Endodermal cell (in vitro differentiated cells): ENCODE measurements around the gene C6. TPM values are rescaled to one million over a fixed set of nuclear protein-coding genes. Genes with fewer than 3 reads are reported as not detected.
"Not testable (repeated sequence)": the region's sequence is repeated elsewhere in the genome, so short reads cannot be mapped to it uniquely, and the experiment has no call there.

Experiments used
- DNase-seq: peaks from one replicate; pipeline ENCODE4 v3.0.0-alpha.2; 2017
- H3K27ac ChIP-seq: 2 replicates; pipeline ENCODE4 v1.5.1; 2013; ENCODE audit warnings: mild to moderate bottlenecking, low read depth, low read length, moderate library complexity
- H3K27me3 ChIP-seq: 2 replicates; pipeline ENCODE4 v1.6.1; 2013; ENCODE audit warnings: mild to moderate bottlenecking, low read length, moderate library complexity; ENCODE audit not compliant: insufficient read depth, control insufficient read depth, poor library complexity, severe bottlenecking
- H3K36me3 ChIP-seq: 2 replicates; pipeline ENCODE4 v1.7.0; 2013; ENCODE audit warnings: mild to moderate bottlenecking, low read length, moderate library complexity; ENCODE audit not compliant: control insufficient read depth, insufficient read depth
- H3K4me1 ChIP-seq: one replicate; pipeline ENCODE4 v1.7.0; 2013; ENCODE audit warnings: low read length; ENCODE audit not compliant: control insufficient read depth, insufficient read depth
- H3K4me3 ChIP-seq: 2 replicates; pipeline ENCODE4 v1.5.1; 2013; ENCODE audit warnings: mild to moderate bottlenecking, low read length, moderate library complexity
- H3K9ac ChIP-seq: 2 replicates; pipeline ENCODE4 v1.6.1; 2013; ENCODE audit warnings: mild to moderate bottlenecking, low read length, moderate library complexity; ENCODE audit not compliant: poor library complexity, severe bottlenecking; ENCODE audit errors: extremely low read depth
- H3K9me3 ChIP-seq: 2 replicates; pipeline ENCODE4 v1.6.1; 2013; ENCODE audit warnings: mild to moderate bottlenecking, low read length, moderate library complexity; ENCODE audit not compliant: control insufficient read depth
- H3K27ac Mint-ChIP-seq: 2 replicates; pipeline ENCODE4 v1.8.0; 2020; ENCODE audit warnings: mixed read lengths
- H3K27me3 Mint-ChIP-seq: 2 replicates; pipeline ENCODE4 v1.8.0; 2021; ENCODE audit warnings: mild to moderate bottlenecking, mixed read lengths; ENCODE audit not compliant: insufficient read depth
- H3K36me3 Mint-ChIP-seq: 2 replicates; pipeline ENCODE4 v1.8.0; 2020; ENCODE audit warnings: low read depth, mixed read lengths
- H3K4me1 Mint-ChIP-seq: 2 replicates; pipeline ENCODE4 v1.8.0; 2020; ENCODE audit warnings: mixed read lengths
- H3K4me3 Mint-ChIP-seq: 2 replicates; pipeline ENCODE4 v1.8.0; 2020; ENCODE audit warnings: mild to moderate bottlenecking, moderate library complexity, mixed read lengths
- H3K9me3 Mint-ChIP-seq: 2 replicates; pipeline ENCODE4 v1.8.0; 2020; ENCODE audit warnings: mild to moderate bottlenecking, mixed read lengths
- WGBS, 2 experiments: methylation state at CpG; one replicate each; pipeline versions ENCODE4 v1.1.5 to v1.1.7; 2013; ENCODE audit warnings: missing lambda C conversion rate in 2 of 2, mixed read lengths in 1 of 2; ENCODE audit not compliant: insufficient coverage in 1 of 2, insufficient read length in 1 of 2; 5-methylcytosine and 5-hydroxymethylcytosine counted together
- total RNA-seq, 2 donors: library from RNA; stranded (reverse); fragmentation: NEBNext Ultra II Directional in 1 of 2; extraction: Animal tissue kit (Norgen Biotek cat#: 25700) in 1 of 2; gene quantifications; 2 replicates in 1 of 2; 3 replicates in 1 of 2; pipeline ENCODE4 v1.2.1, GENCODE V29; 2021
- TF ChIP-seq, protein P1 (sequence below): fragments of 200-600 bp; sonication (generic); conservative IDR thresholded peaks from 2 replicates; pipeline ENCODE4 v1.5.0; 2021; ENCODE audit warnings: antibody characterized with exemption, mild to moderate bottlenecking

C6 gene
- total RNA-seq, 2 donors from 2014 or later, result 0.38 TPM; not detected in 1

DNA sequence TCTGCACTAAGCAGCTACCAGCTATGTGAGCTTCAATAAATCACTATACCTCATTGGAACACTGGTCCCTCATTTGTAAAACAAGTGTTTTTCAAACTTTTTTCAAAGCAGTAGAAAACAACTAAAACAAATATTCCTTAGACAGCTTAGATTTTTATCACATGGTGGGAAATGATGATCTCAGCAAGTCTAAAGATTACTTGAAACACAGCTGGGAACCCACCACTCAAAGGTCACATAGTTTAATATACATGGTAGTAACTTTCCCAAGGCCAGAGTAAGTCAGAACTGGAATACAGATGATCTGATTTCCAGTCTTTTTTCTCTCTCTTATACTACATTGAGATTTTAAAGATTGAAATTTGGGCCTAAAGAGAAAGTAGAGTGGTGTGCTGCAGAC lies 850 bp upstream of the C6 start:
- no peak for DNase-seq

DNA sequence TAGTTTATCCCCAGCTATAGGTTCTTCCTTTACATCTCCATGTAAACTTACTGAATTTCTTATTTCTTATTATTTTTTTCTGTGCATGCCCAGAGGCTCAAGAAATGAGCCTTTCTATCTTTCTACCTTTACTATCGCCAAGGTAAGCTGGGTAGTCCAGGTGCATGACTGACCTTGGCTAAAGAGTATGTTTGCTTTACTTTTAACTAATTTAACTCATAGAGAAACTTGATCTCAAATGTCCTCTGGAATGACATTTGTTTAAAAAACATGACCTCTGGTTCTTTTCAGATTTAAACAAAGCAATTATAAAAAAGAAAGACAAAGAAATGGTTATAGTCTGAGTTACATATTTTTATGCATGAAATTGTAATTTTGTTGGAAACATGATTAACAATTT lies 397 bp downstream of the C6 start:
- no peak overlapping the region for H3K4me3 ChIP-seq
- 92% methylated on average over 1 of the region's 1 CpG; no CpG with 5 or more reads in 1 of the 2 experiments for WGBS, 2 experiments
- no peaks in the 10 kb centered on the region for H3K36me3 Mint-ChIP-seq
- no peaks in the 10 kb centered on the region for H3K9me3 ChIP-seq
- peaks cover 5% of the 10 kb centered on the region for H3K9me3 Mint-ChIP-seq
- no peaks in the 10 kb centered on the region for H3K27me3 Mint-ChIP-seq
- no peak overlapping the region for H3K9ac ChIP-seq
- TF ChIP-seq, protein P1, sequence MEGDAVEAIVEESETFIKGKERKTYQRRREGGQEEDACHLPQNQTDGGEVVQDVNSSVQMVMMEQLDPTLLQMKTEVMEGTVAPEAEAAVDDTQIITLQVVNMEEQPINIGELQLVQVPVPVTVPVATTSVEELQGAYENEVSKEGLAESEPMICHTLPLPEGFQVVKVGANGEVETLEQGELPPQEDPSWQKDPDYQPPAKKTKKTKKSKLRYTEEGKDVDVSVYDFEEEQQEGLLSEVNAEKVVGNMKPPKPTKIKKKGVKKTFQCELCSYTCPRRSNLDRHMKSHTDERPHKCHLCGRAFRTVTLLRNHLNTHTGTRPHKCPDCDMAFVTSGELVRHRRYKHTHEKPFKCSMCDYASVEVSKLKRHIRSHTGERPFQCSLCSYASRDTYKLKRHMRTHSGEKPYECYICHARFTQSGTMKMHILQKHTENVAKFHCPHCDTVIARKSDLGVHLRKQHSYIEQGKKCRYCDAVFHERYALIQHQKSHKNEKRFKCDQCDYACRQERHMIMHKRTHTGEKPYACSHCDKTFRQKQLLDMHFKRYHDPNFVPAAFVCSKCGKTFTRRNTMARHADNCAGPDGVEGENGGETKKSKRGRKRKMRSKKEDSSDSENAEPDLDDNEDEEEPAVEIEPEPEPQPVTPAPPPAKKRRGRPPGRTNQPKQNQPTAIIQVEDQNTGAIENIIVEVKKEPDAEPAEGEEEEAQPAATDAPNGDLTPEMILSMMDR, result no peak
- no peak overlapping the region for H3K4me3 Mint-ChIP-seq
- H3K4me1 Mint-ChIP-seq, result no peaks in the 10 kb centered on the region
- no peak overlapping the region for H3K27ac ChIP-seq
- no peak for DNase-seq
- no peak overlapping the region for H3K27ac Mint-ChIP-seq
- no peaks in the 10 kb centered on the region for H3K4me1 ChIP-seq
- H3K36me3 ChIP-seq, result no peaks in the 10 kb centered on the region
- no peaks in the 10 kb centered on the region for H3K27me3 ChIP-seq

More for the DNA sequence above, 850 bp upstream of the C6 start:
- no peaks in the 10 kb centered on the region for H3K4me1 ChIP-seq
- Mint-ChIP-seq H3K9me3 (peaks cover 2% of the 10 kb centered on the region), H3K27me3 (no peaks in the 10 kb centered on the region), H3K4me1 (no peaks in the 10 kb centered on the region), H3K4me3 (no peak overlapping the region), H3K27ac (no peak overlapping the region), H3K36me3 (no peaks in the 10 kb centered on the region)
- H3K27ac ChIP-seq, result no peak overlapping the region
- no peaks in the 10 kb centered on the region for H3K27me3 ChIP-seq
- H3K9ac ChIP-seq, result no peak overlapping the region
- no peak overlapping the region for H3K4me3 ChIP-seq
- TF ChIP-seq, protein P1, result no peak
- H3K36me3 ChIP-seq, result no peaks in the 10 kb centered on the region
- no peaks in the 10 kb centered on the region for H3K9me3 ChIP-seq

DNA sequence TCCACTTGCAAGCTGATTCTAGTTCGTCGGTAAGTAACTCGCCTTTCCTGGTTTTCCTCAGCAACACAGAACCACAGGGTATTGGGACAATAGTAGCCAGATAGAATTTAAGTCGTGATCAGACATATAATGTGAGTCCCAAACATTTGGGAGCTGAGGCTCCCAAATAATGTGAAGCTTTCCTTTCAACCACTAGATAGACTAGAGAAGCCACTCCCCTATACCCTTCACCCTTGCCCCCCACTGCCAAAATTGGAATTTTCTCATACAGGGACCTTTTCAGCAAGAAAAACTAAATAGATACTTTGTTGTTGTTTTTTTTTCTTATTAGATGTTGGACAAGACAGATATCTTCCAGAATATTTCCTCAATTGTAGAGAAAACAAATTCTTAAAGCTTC lies 1.9 kb downstream of the C6 start:
- TF ChIP-seq, protein P1, result no peak
- Mint-ChIP-seq H3K4me1 (no peaks in the 10 kb centered on the region), H3K27me3 (no peaks in the 10 kb centered on the region), H3K36me3 (no peaks in the 10 kb centered on the region), H3K9me3 (peaks cover 10% of the 10 kb centered on the region), H3K27ac (no peak overlapping the region), H3K4me3 (no peak overlapping the region)
- Histone ChIP-seq H3K27ac (no peak overlapping the region), H3K9me3 (no peaks in the 10 kb centered on the region), H3K4me3 (no peak overlapping the region), H3K27me3 (no peaks in the 10 kb centered on the region), H3K4me1 (no peaks in the 10 kb centered on the region), H3K36me3 (no peaks in the 10 kb centered on the region), H3K9ac (no peak overlapping the region)
- no peak for DNase-seq
- WGBS, 2 experiments, result 92 to 95% methylated on average over 3 to 4 of the region's 4 CpGs

DNA sequence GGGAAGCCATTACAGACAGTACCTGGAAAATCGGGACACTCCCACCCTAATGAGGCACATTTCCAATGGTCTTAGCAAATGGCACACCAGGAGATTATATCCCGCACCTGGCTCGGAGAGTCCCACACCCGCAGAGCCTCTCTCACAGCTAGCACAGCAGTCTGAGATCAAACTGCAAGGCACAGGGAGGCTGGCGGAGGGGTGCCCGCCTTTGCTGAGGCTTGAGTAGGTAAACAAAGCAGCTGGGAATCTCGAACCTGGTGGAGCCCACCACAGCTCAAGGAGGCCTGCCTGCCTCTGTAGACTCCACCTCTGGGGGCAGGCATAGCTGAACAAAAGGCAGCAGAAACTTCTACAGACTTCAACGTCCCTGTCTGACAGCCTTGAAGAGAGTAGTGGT lies 7.9 kb downstream of the C6 start:
- not testable (repeated sequence) for H3K27ac ChIP-seq, H3K4me1 ChIP-seq, H3K36me3 ChIP-seq, H3K27me3 ChIP-seq, H3K36me3 Mint-ChIP-seq, H3K4me3 ChIP-seq, H3K9me3 ChIP-seq, H3K9ac ChIP-seq, DNase-seq, H3K27me3 Mint-ChIP-seq, H3K27ac Mint-ChIP-seq, H3K4me3 Mint-ChIP-seq, H3K4me1 Mint-ChIP-seq
- H3K9me3 Mint-ChIP-seq, result peaks cover 26% of the 10 kb centered on the region
- WGBS, 2 experiments, result 93 to 95% methylated on average over 3 to 8 of the region's 8 CpGs
